Urinary bladder (tissue), 4 donors: ENCODE results near the gene JRKL. TPM values are rescaled to one million over a fixed set of nuclear protein-coding genes. Genes with fewer than 3 reads are reported as not detected.
"Not testable (repeated sequence)": the region's sequence is repeated elsewhere in the genome, so short reads cannot be mapped to it uniquely, and the experiment has no call there.

Experiments used
- DNase-seq: peaks from one replicate; pipeline ENCODE4 v3.0.0-alpha.2; 2015; ENCODE audit errors: extremely low spot score
- H3K27ac ChIP-seq: one replicate; pipeline ENCODE4 v1.5.1; 2013; ENCODE audit warnings: low read depth, mild to moderate bottlenecking, moderate library complexity
- H3K36me3 ChIP-seq: one replicate; pipeline ENCODE4 v1.6.1; 2013; ENCODE audit warnings: mild to moderate bottlenecking, moderate library complexity; ENCODE audit not compliant: insufficient read depth
- H3K4me1 ChIP-seq: one replicate; pipeline ENCODE4 v1.6.1; 2013; ENCODE audit warnings: mild to moderate bottlenecking, moderate library complexity; ENCODE audit not compliant: insufficient read depth
- H3K4me3 ChIP-seq: one replicate; pipeline ENCODE4 v1.5.1; 2013; ENCODE audit warnings: low read depth, low read length
- WGBS: extraction: QIAGEN DNeasy Blood & Tissue Kit; methylation state at CpG from one replicate; pipeline ENCODE4 v1.1.7; 2013; 5-methylcytosine and 5-hydroxymethylcytosine counted together
- polyA plus RNA-seq: library from polyadenylated mRNA; stranded (reverse); fragments of 200-250 nt; gene quantifications from one replicate; pipeline ENCODE4 v1.2.3, GENCODE V29; 2013
- small RNA-seq: library from RNA; depleted of rRNA; stranded (forward); fragments of <200 nt; gene quantifications from one replicate; pipeline ENCODE3, GENCODE V24; 2014
- total RNA-seq: library from RNA; depleted of rRNA; stranded (reverse); fragments of >200 nt; gene quantifications from one replicate; pipeline ENCODE4 v1.2.3, GENCODE V29; 2014
- donor health status: healthy with polysubstance abuse.
- donor health status: healthy.

JRKL gene
- total and polyA plus RNA-seq, 2 donors: 6.9 to 19.1 TPM

- DNase-seq: no peak
- Histone ChIP-seq H3K4me3 (no peak overlapping the region), H3K27ac (no peak overlapping the region), H3K36me3 (no peaks in the 10 kb centered on the region), H3K4me1 (no peaks in the 10 kb centered on the region)
Measured at GRCh38 chr11:96413408-96413807, 23.6 kb downstream of the JRKL start.

GRCh38 chr11:96424693-96425092 lies 34.9 kb downstream of the JRKL start:
- 27% methylated on average over 2 of the region's 2 CpGs for WGBS
- Histone ChIP-seq H3K4me3 (no peak overlapping the region), H3K36me3 (peaks cover 1% of the 10 kb centered on the region), H3K27ac (no peak overlapping the region), H3K4me1 (no peaks in the 10 kb centered on the region)
- DNase-seq: no peak

GRCh38 chr11:96430668-96431067 lies 40.9 kb downstream of the JRKL start:
- Histone ChIP-seq H3K4me3 (no peak overlapping the region), H3K36me3 (no peaks in the 10 kb centered on the region), H3K27ac (no peak overlapping the region), H3K4me1 (no peaks in the 10 kb centered on the region)
- no peak for DNase-seq
- WGBS: 80% methylated on average over 3 of the region's 3 CpGs

GRCh38 chr11:96432654-96433053 lies 42.8 kb downstream of the JRKL start:
- not testable (repeated sequence) for DNase-seq, H3K4me3 ChIP-seq, H3K4me1 ChIP-seq, H3K36me3 ChIP-seq, H3K27ac ChIP-seq

Small RNAs within 50 kb of the gene (small RNA-seq; reads per million reads assigned to genes)
- gene MIR1260B: not detected

Other genes with a start within 250 kb of the JRKL start
- gene MAML2, start 46.8 kb upstream of the JRKL start, total RNA-seq: 25.6 TPM
- gene MAML2, start 46.8 kb upstream of the JRKL start, polyA plus RNA-seq: 7.9 TPM
- gene CCDC82, start 101 bp upstream of the JRKL start, total RNA-seq: 62.0 TPM
- gene CCDC82, start 101 bp upstream of the JRKL start, polyA plus RNA-seq: 18.6 TPM